GM10847 (cell line): ENCODE results near the gene CAPN13.

Experiments used
- POLR2A ChIP-seq: IDR thresholded peaks from 2 replicates; pipeline ENCODE4 v1.6.1; 2011; ENCODE audit not compliant: insufficient read length; ENCODE audit errors: extremely low read depth

The CAPN13 gene

DNA sequence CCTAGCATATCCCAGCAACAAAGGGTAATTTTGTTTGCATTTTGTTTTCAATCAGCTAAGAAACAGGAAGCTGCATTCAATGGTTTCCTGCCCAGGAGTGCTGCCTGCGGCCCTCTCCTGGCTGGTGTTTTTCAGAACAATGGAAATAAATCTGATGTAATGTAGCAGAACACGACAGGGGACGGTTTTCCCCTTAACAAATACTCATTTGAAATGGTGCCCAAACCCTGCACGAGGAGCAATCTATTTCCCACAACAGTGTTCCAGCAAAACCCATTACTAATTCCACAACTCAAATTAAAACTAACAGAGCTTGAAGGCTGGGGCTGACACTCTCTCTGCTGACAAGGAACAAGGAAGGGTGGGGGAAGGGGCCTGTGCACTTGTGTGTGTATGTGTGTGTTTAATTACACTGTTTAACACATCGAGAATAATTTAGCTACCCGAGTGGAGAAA, 8.7 kb downstream of the CAPN13 start:
- TF ChIP-seq POLR2A: no peak

DNA sequence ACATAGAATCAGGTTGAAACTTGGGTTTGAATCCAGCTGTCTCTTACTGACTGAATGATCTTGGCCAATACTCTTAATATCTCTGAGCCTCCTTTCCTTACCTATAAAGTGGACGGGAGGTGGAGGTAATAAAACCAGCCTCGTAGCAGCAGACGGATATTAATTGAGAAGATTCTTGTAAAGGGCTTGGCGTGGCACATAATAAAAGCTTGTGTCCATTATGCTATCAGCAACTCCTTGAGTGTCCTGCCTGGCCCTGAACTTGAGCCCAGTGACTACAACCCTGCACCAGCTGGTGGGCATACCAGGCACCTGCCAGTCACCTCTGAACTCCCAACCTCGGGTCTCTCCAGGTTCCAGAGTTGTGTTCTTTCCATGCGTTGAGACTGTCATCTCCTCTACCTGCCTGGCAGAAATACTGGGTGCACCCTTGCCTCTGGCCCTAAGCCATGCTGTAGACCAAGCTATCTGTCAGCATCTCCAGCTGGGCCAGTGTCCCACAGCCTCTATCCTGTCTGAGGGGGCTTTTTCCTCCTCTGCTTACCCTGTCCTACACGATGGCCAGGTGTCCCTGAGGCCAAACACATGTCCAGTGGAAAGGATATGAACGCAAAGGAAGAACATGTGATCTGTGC, 9.7 kb downstream of the CAPN13 start:
- TF ChIP-seq POLR2A: no peak

DNA sequence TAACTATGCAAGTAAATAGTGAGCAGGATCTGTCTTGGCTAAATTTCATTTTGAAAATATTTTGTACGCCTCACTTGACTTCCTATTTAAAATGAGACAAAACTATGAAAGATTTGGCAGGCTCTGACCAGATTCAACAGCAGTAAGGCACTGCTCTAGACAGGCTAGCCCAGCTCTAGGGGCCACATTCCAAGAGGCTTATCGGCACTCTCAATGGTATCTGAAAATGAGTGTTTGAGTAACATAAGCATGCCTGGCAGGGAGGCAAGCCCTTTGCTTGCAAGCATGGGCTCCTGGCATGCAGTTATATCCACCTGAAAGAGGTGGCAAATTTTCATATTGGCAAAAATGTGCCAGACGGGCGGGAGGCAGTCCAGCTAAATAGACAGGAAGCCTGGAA, 10.5 kb downstream of the CAPN13 start:
- no peak for TF ChIP-seq POLR2A

DNA sequence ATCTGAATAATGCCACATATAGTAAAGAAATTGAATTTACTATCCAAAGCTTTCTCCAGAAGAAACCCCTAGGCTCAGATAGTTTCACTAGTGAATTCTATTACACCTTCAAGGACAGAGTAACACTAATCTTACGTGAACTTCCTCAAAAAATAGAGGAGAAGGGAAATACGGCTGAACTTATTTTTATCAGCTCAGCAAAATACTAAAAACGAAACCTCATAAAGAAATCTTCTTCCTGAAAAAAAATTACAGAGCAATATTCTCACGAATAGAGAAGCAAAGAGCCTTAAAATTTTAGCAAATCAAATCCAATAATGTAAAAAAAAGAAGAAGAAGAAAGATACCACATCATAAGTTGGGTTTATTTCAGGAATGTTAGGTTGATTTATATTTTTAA, 14.7 kb downstream of the CAPN13 start:
- TF ChIP-seq POLR2A: no peak

DNA sequence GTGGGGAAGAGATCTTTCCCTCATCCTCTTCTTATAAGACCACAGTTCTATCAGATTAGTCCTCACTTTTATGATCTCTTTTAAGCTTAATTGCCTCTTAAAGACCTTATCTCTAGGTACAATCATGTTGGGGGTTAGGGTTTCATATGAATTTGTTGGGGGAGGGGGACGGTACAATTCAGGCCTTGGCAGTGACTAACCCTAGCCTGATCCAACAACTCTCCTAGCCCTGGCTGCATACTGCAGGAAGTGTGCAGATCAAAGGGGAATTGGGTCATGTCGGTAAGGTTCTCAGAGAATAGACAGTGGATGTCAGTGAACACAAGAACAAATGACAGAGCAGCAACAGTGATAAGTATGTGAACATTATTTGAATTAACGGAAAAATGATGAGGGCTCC, 16.4 kb downstream of the CAPN13 start:
- TF ChIP-seq POLR2A: no peak

DNA sequence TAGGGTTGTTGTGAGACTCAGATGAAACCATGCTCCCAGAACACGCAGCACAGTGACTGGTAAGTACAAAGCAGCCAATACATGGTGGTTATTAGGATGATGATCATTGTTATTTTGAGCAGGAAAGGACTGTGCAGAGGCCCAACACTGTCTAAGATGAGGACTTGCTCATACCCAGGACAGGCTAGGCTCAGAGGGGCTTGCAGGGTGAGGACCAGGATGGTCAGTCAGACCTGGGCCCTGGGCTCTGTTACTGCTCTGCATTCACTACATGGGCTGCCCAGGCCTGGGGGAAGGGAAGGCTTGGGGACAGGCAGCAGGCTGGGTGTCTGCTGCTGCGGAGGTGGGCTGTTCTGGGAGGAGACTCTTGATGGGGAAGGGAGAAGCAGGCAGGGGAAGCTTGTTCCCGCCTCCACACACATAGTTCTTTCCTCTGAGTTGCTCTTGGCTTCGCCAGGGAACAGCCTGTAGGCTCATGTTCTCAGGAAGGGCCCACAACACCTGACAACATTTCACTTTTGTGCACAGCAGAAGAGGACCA, 17.5 kb downstream of the CAPN13 start:
- no peak for TF ChIP-seq POLR2A

DNA sequence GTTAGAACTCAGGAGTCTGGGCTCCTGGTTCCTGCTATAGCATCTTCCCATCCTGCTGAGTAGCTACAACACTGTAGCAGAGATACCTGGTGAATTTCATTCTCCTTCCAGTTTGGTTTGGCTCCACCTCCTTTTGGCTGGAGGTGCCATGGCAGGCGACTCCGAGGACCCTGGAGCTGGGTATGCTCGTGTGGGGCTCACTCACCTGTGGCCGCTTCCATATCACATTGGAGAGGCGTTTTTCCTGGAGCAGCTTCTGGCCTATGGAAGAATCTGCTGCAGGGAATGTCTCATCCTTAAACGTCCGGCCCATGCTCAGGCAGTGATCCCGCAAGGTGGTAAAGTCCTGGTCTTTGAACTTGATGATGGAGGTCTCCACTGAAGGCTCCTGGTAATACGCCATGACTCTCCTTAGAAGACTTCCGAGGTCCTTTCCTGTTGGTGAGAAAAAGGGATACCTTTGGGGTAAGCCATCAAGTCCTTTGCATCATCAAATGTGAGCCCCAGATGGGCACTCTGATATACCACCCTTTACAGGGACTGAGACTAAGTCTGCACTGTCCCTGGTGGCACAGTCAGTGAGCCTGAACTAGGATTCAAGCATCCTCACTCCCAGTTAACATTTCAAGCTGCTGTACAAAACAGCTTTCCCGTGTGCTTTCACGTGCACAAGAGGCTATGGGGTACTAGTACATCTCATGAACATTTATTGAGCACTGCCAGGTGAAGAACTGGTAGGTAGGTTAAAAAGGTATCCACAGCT, 20.1 kb downstream of the CAPN13 start:
- no peak for TF ChIP-seq POLR2A

DNA sequence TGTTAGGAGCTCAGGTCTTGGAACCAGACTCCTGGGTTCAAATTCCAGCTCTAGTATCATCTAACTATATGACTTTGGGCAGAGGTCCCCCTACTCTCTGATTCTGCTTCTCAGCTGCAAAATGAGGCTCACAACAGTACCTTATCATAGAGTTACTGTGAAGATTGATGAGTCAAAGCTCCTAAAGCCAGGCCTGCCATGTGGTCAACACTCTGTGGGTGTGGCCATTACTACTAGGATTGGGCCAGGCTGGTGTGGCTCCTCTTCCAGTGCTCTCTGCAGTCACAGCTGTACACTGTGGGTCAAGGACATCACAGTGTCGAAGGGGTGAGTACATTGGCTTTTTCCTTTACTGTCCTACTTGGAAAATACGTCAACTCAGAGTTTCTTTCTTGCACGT, 22.6 kb downstream of the CAPN13 start:
- no peak for TF ChIP-seq POLR2A

DNA sequence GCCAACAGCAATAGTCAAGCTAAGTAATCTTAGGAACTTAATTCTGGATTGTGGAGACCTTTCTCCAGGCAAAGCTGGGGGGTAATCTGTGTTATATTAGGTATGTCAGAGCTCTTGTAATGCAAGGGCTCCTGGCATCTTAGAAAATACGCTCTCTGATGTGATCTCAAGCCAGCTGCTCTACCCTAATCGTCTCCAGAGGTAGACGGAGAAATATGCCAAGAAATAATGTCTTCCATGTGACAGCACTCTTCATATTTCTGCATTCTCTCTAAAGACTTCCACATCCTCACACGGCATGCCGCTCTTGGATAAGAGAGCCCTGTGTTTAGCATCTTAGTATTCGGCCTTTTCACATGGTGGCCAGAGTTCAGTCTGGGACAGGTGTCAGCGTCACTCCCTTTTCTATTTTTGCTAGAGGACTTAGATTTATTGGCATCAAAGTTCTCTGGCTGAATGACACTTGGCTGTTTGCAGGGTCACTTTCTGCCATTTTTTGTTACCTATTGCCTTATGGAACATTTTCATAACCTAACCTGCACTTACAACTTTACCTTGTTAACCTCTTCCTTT, 25.2 kb downstream of the CAPN13 start:
- no peak for TF ChIP-seq POLR2A

DNA sequence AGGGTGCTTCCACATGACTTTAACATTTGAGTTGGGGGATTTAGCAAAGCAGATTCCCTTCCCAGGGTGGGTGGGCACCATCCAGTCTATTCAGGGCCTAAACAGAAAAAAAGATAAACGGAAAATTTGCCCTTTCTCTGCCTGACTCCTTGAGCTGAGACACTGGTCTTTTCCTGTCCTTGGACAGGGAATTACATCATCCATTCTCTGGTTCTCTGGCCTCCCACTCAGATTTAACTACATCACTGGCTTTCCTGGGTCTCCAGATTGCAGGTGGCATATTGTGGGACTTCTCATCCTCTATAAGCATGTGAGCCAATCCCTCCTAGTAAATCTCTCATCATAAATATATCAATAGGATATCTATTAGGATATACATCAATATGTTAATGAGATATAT, 25.8 kb downstream of the CAPN13 start:
- no peak for TF ChIP-seq POLR2A

DNA sequence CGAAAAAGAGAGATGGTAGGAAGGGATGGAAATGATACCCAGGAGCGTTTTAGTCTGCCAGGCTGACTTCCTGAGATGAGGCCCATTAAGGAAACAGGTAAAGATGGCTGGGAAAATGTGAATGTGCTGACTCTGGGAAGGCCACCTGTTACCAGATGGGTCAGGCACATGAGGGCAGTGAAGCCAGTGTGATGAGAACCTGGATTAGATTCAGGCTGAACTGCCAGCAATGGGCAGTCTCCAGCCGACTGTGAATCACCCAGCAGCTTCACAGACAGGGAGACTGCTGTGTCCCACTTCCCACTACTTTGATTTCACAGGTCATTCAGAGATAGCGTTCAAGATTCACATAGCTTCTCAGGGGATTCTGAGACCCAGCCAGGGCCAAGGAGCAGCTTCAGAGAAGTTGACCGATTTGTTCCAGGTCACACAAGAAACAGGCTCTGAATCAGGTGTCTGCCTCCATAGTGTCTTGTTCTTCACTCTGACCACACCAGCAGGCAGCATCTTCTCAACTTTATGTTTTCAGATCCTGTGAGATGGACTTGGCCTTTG, 26.4 kb downstream of the CAPN13 start:
- TF ChIP-seq POLR2A: no peak

DNA sequence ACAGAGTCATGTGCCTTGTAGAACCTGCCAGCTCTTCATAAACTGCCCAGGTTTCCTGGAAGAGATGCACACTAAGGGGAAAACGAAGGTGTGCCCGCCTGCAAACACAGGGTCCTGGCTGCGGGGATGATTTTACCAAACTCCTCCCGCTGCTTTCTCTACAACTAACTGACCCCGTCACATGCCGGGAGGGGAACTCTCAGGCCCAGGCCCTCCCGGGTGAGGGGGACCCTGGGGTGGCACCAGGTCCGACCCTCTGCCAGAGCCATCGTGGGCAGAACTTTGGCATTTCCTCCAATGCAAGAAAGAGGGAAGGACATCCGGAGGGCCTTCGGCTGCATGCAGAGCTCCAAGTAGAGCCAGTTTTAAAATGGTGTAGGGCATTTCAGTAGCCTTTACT, 28.6 kb downstream of the CAPN13 start:
- no peak for TF ChIP-seq POLR2A

DNA sequence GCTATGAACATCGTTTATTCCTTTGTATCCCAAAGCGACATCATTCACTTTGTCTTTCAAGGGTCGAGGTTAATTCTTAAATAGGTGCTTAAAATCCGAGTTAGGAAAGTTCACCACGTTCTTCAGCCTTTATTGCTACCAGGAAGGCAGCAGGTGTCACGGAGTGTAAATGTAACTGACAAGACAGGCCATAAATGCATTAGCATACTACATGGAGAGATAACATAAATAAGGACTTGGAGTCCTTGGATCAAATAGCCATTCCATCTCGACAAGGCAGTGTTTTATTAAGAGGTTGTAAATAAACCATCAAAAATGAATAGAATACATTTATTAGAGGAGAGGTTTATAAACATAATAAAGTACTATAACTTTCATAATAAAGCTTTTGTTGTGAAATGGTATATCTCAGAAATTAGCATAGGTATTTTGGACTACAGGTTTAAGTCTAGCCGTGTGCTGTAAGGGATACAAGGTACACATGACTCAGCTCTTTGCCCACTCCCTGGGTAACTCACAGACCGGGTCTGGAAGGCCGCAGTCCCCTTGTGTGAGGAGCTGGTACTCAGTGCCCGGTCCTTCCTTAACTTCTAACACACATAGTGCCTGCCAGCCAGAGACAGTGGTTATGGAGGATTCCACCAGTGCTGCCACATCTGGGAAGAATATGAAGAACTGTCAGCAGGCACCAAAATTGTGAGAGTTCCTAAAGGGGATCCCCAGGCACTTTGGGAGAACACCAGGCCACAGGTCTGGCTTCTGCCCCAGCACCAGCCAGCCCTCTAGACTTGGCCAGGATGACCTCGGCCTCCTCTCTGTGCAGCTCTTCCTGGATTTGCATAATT, 29.4 kb downstream of the CAPN13 start:
- TF ChIP-seq POLR2A: no peak

DNA sequence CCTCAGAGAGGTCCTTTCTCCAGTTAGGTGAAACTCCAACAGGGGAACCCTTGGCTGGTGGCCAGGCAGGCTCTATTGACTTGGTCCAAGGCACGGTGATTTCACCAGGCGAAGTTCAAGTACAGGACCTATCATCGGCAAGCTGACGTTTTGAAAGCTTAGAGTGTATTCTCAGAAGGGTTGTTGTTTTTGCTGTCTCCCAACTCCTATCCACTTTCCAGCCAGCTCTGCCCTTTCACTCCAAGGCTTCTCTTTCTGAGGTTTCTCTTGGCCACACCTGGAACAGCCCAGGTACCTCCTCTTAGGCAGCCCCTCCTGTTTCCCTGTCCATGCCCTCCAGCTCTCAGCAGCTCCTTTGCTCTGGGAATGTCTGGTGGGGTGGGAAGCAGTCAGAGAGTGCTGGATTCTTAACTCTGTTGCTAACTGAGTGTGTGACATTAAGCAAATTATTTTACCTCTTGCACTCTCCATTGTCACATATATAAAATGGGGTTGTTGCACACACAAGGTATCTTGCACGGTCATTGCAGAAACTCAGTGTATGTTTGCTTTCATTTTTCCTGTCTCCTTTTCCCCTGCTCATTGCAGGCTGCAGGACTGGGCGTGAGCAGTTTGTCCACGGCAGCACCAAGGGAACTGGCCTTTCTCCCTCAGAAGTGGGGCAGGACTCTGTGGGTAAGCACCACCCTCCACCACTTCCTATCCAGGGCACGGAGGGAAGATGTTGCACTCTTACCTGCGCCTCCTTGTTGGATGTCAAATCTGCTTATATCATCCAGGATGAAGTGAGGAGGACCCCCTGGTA, 30.2 kb downstream of the CAPN13 start:
- no peak for TF ChIP-seq POLR2A

DNA sequence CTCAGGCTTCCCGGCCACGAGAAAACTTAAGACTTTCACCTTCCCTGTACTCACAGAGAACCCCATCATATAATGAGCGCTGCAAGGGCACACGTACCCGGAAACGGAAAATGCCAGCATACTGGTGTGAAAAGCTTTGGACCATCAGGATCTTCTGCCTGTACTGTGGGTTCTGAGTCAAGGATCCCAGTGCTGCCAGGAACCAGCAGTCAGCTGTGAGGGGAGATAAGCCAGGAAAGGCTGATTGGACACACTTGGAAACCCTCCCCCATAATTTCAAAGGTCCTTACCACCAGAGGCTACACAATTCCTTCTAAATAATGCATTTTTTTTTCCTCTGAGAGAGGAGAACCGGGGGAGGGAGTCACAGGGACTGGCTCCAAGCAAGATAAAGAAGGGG, 31.4 kb downstream of the CAPN13 start:
- no peak for TF ChIP-seq POLR2A
